ENCODE results near the gene PSTPIP1.

- TF ChIP-seq, protein P1, sequence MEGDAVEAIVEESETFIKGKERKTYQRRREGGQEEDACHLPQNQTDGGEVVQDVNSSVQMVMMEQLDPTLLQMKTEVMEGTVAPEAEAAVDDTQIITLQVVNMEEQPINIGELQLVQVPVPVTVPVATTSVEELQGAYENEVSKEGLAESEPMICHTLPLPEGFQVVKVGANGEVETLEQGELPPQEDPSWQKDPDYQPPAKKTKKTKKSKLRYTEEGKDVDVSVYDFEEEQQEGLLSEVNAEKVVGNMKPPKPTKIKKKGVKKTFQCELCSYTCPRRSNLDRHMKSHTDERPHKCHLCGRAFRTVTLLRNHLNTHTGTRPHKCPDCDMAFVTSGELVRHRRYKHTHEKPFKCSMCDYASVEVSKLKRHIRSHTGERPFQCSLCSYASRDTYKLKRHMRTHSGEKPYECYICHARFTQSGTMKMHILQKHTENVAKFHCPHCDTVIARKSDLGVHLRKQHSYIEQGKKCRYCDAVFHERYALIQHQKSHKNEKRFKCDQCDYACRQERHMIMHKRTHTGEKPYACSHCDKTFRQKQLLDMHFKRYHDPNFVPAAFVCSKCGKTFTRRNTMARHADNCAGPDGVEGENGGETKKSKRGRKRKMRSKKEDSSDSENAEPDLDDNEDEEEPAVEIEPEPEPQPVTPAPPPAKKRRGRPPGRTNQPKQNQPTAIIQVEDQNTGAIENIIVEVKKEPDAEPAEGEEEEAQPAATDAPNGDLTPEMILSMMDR (IDR thresholded peaks at IDR 0.05), result no peak
- no peak for TF ChIP-seq POLR2AphosphoS5 (IDR thresholded peaks at IDR 0.05; ENCODE audit: insufficient read depth in 1 of 2, low read depth in 1 of 2)
These were observed 31.7 kb downstream of the PSTPIP1 start for GRCh38 chr15:77026501-77027110.

Data from vagina (tissue), 2 donors.